ENCODE results near the gene NHSL1.

The NHSL1 gene, protein sequence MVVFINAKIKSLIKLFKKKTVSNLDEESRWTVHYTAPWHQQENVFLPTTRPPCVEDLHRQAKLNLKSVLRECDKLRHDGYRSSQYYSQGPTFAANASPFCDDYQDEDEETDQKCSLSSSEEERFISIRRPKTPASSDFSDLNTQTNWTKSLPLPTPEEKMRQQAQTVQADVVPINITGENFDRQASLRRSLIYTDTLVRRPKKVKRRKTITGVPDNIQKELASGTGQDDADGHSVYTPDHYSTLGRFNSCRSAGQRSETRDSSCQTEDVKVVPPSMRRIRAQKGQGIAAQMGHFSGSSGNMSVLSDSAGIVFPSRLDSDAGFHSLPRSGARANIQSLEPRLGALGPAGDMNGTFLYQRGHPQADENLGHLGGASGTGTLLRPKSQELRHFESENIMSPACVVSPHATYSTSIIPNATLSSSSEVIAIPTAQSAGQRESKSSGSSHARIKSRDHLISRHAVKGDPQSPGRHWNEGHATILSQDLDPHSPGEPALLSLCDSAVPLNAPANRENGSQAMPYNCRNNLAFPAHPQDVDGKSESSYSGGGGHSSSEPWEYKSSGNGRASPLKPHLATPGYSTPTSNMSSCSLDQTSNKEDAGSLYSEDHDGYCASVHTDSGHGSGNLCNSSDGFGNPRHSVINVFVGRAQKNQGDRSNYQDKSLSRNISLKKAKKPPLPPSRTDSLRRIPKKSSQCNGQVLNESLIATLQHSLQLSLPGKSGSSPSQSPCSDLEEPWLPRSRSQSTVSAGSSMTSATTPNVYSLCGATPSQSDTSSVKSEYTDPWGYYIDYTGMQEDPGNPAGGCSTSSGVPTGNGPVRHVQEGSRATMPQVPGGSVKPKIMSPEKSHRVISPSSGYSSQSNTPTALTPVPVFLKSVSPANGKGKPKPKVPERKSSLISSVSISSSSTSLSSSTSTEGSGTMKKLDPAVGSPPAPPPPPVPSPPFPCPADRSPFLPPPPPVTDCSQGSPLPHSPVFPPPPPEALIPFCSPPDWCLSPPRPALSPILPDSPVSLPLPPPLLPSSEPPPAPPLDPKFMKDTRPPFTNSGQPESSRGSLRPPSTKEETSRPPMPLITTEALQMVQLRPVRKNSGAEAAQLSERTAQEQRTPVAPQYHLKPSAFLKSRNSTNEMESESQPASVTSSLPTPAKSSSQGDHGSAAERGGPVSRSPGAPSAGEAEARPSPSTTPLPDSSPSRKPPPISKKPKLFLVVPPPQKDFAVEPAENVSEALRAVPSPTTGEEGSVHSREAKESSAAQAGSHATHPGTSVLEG (N-terminal part only)

DNA sequence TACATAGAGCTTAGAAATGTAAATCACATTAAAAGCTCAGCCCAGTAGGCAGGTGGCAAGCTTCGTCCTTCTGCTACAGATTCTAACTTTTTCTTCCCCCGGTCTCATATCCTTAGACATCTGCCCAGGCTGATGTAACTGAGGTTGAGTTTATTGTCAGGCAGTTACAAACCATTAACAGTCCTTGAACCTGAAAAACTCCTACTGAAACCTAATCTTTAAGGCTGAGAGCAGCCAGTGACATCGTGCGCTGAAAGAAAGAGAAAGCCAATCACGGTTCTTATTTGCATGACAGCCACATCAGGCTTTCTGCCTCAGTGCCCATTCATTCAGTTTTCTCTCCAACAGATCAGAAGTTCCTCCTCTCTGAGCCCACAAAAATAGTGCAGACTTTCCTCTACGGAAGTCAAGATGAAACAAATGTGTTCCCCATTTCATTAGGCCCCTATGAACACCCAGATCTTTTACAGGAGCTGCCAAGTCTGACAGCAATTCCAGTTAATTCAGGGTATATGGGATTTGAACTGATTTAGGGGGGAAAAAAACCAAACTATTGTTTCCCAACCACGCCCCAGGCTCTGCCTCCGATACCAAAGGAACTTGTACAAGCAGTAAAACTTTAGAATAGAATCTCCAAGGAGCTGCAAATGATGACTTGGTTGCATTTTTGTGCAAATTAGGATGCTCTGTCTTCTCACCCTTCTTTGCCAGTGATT lies at the start of gene NHSL1:
Gene NHSL1 (minus strand): TSS at position 192 of the 716 bp plus-strand sequence. CDS start 204 bp downstream, outside the sequence.
- no peak within 1 kb of the TSS for H3K4me3 ChIP-seq (ENCODE audit: low read depth, low read length)
- TF ChIP-seq, protein P1, sequence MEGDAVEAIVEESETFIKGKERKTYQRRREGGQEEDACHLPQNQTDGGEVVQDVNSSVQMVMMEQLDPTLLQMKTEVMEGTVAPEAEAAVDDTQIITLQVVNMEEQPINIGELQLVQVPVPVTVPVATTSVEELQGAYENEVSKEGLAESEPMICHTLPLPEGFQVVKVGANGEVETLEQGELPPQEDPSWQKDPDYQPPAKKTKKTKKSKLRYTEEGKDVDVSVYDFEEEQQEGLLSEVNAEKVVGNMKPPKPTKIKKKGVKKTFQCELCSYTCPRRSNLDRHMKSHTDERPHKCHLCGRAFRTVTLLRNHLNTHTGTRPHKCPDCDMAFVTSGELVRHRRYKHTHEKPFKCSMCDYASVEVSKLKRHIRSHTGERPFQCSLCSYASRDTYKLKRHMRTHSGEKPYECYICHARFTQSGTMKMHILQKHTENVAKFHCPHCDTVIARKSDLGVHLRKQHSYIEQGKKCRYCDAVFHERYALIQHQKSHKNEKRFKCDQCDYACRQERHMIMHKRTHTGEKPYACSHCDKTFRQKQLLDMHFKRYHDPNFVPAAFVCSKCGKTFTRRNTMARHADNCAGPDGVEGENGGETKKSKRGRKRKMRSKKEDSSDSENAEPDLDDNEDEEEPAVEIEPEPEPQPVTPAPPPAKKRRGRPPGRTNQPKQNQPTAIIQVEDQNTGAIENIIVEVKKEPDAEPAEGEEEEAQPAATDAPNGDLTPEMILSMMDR (IDR thresholded peaks at IDR 0.05; ENCODE audit: low read depth, low read length) = no peak

DNA sequence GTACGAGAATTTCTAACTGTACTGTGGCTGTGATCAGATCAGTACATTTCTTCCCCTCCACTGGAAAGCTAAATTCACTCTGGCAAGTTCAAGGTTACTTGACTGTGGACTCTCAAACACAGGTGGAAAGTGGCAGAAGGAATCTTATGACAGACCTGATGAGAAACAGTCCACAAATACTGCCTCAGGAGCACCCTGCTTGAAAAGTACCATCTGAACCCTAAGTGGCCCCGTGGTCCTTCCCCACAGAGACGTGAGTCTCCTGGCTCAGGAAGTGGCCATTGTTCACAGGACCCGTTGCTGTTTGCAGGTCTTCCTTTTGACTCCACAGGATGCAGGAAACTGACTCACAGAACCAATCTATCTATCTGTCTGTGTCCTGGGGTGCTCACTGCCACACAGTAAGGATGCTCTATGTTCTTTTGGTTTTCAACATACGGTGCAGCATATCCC lies 47.5 kb upstream of the NHSL1 start:
- TF ChIP-seq, protein P1 (IDR thresholded peaks at IDR 0.05; ENCODE audit: low read depth, low read length) = no peak
- H3K4me3 ChIP-seq (ENCODE audit: low read depth, low read length) = no peak overlapping the region

DNA sequence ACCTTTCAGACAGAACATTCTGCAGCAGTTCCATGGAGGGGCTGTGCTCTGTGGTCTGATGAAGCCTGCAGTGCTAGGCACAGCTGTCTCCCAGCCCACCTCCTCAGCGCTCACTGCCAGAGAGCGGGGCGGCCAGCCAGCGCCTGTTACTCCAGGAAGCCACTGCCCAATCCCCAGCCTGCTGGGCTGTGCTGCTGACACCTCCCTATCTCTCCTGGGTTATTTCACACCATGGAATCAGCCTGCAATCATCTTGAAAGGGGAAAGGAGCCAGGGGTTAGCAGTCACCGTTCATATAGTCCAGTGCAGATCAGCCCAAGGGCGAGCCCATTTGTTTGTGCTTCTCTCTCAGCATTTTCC lies 46.3 kb upstream of the NHSL1 start:
- TF ChIP-seq, protein P1 (IDR thresholded peaks at IDR 0.05; ENCODE audit: low read depth, low read length) = no peak
- H3K4me3 ChIP-seq (ENCODE audit: low read depth, low read length) = peak overlapping the region; percentile 41

DNA sequence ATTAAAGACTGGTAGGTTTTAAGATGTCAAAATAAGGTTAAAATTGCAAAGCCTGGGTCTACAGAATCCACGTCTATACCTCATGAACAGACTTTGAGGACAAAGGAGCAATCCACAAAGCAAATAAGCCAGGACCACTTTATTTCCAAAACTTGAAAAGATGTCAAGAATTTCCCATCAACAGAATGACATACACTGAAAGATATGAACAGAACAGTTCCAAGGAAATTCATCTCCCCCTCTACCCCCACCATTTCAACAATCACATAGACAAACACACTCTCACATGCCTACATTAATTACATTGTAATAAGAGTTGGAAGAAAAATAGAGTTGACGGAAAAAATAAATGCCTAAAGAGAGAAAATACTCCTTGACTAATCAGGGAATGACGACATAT lies 45.2 kb upstream of the NHSL1 start:
- TF ChIP-seq, protein P1 (IDR thresholded peaks at IDR 0.05; ENCODE audit: low read depth, low read length) = no peak
- peak overlapping the region; percentile 1 for H3K4me3 ChIP-seq (ENCODE audit: low read depth, low read length)

DNA sequence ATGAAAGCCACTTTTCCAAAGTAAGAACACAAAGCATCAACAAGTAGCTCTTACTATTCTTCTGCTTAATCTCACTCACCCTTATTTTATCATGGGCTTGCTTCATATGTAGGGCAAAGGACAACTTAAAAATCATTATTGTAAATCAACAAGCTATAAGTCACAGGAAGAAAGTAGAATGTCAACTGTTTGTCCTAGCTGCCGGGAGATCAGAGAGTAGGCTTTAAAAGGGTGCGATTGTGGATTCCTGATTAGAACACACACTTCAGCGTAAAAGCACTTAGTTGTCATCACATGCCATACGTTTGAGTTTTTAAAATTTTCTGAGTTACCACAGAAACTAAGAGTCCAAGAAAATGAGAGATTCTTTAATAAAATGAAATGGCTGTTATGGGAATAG lies 44.4 kb upstream of the NHSL1 start:
- TF ChIP-seq, protein P1 (IDR thresholded peaks at IDR 0.05; ENCODE audit: low read depth, low read length) = no peak
- no peak overlapping the region for H3K4me3 ChIP-seq (ENCODE audit: low read depth, low read length)

DNA sequence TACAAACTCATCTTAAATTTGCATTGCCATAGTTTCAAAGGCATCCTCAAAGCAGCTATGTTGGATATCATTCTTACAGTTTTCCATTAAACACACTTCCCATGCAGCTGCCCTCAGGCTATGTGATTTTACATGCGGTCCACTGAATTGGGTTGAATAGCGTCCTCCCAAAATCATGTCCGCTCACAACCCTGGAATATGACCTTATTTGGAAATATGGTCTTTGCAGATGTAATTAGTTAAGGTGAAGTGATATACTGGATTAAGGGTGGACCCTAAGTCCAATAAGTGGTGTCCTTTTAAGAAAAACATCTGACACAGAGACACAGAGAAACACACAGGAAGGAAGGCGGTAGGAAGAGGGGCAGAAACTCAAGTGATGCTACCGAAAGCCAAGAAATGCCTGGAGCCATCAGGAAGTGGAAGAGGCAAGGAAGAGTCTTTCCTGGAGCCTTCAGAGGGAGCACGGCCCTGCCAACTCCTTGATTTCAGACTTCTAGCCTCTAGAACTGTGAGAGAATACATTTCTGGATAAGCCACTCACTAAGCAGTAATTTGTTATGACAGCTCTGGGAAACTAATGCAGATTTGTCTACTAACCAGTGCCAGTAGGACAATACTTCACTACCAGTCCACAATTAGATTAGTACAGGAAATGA lies 42.7 kb upstream of the NHSL1 start:
- TF ChIP-seq, protein P1 (IDR thresholded peaks at IDR 0.05; ENCODE audit: low read depth, low read length) = no peak
- H3K4me3 ChIP-seq (ENCODE audit: low read depth, low read length) = peak overlapping the region; percentile 46

Data from WI38 (cell line).